Breast epithelium (tissue), 4 donors: ENCODE results near the gene RAET1G. TPM values are rescaled to one million over a fixed set of nuclear protein-coding genes. Genes with fewer than 3 reads are reported as not detected.

Experiments used
- DNase-seq, 2 donors: peaks; one replicate each; pipeline ENCODE4 v3.0.0-alpha.2; 2019; ENCODE audit warnings: low spot score in 2 of 2
- H3K27ac ChIP-seq, 2 donors: fragments of 200-600 bp; sonication (generic) in 1 of 2; one replicate each; pipeline ENCODE4 v1.5.1; 2016 to 2019; ENCODE audit warnings: mild to moderate bottlenecking in 1 of 2
- H3K27me3 ChIP-seq, 2 donors: fragments of 200-600 bp; sonication (generic) in 1 of 2; one replicate each; pipeline versions ENCODE4 v1.5.1 to v1.6.0; 2017 to 2019; ENCODE audit warnings: control low read depth in 1 of 2, mild to moderate bottlenecking in 1 of 2
- H3K36me3 ChIP-seq: fragments of 200-600 bp; one replicate; pipeline ENCODE4 v1.5.1; 2019
- H3K4me1 ChIP-seq, 2 donors: fragments of 200-600 bp; sonication (generic); one replicate each; pipeline ENCODE4 v1.5.1; 2016 to 2019; ENCODE audit warnings: control low read depth in 1 of 2
- H3K4me3 ChIP-seq, 3 donors: fragments of 200-600 bp; sonication (generic); 1 replicate in 2 of 3; 2 replicates in 1 of 3; pipeline ENCODE4 v1.5.1; 2016 to 2019; ENCODE audit warnings: mild to moderate bottlenecking in 3 of 3, moderate library complexity in 2 of 3
- H3K9me3 ChIP-seq, 2 donors: fragments of 200-600 bp; sonication (generic) in 1 of 2; one replicate each; pipeline ENCODE4 v1.5.1; 2016 to 2019; ENCODE audit warnings: control low read depth in 1 of 2
- POLR2A ChIP-seq: fragments of 450-650 bp; IDR thresholded peaks from one replicate; pipeline ENCODE4 v1.6.1; 2016; ENCODE audit warnings: antibody characterized with exemption, mild to moderate bottlenecking, moderate library complexity
- POLR2AphosphoS5 ChIP-seq, 3 donors: sonication (generic); formaldehyde crosslinking; IDR thresholded peaks; one replicate each; pipeline ENCODE4 v1.6.1; 2017; ENCODE audit warnings: antibody characterized with exemption in 3 of 3
- intact Hi-C: fragments of 100-400 bp; cut with DNase I; formaldehyde crosslinking; loops from one replicate; pipeline ENCODE4 v1.15.1; 2023; ENCODE audit warnings: low total_unique reads
- total RNA-seq, 3 donors: library from RNA; depleted of rRNA; stranded (reverse); fragments of >200 nt; gene quantifications; one replicate each; pipeline ENCODE4 v1.1.0, GENCODE V29; 2016
- TF ChIP-seq, protein P1 (sequence below), 3 donors: fragments of 450-650 bp; IDR thresholded peaks; one replicate each; pipeline ENCODE4 v1.5.1; 2016 to 2017; ENCODE audit warnings: antibody characterized with exemption in 3 of 3, mild to moderate bottlenecking in 3 of 3, moderate library complexity in 3 of 3

Gene RAET1G
- total RNA-seq, 3 donors from 2014 or later, result 2.2 TPM; not detected in 2

GRCh38 chr6:149887343-149887742 lies 35.6 kb downstream of the RAET1G start:
- no peaks in the 10 kb centered on the region for H3K9me3 ChIP-seq
- no peak overlapping the region for H3K27ac ChIP-seq
- no peaks in the 10 kb centered on the region for H3K4me1 ChIP-seq
- DNase-seq, result no peak
- TF ChIP-seq POLR2A, result no peak
- TF ChIP-seq, protein P1, sequence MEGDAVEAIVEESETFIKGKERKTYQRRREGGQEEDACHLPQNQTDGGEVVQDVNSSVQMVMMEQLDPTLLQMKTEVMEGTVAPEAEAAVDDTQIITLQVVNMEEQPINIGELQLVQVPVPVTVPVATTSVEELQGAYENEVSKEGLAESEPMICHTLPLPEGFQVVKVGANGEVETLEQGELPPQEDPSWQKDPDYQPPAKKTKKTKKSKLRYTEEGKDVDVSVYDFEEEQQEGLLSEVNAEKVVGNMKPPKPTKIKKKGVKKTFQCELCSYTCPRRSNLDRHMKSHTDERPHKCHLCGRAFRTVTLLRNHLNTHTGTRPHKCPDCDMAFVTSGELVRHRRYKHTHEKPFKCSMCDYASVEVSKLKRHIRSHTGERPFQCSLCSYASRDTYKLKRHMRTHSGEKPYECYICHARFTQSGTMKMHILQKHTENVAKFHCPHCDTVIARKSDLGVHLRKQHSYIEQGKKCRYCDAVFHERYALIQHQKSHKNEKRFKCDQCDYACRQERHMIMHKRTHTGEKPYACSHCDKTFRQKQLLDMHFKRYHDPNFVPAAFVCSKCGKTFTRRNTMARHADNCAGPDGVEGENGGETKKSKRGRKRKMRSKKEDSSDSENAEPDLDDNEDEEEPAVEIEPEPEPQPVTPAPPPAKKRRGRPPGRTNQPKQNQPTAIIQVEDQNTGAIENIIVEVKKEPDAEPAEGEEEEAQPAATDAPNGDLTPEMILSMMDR (IDR thresholded peaks at IDR 0.05), result no peak
- no peak for TF ChIP-seq POLR2AphosphoS5 (IDR thresholded peaks at IDR 0.05)
- intact Hi-C loops, result no loop called here
- no peak overlapping the region for H3K4me3 ChIP-seq
- H3K36me3 ChIP-seq, result no peaks in the 10 kb centered on the region
- no peaks in the 10 kb centered on the region for H3K27me3 ChIP-seq

GRCh38 chr6:149885888-149886287 lies 37.0 kb downstream of the RAET1G start:
- Histone ChIP-seq H3K36me3 (no peaks in the 10 kb centered on the region), H3K27ac (no peak overlapping the region), H3K27me3 (no peaks in the 10 kb centered on the region), H3K4me1 (no peaks in the 10 kb centered on the region), H3K9me3 (no peaks in the 10 kb centered on the region), H3K4me3 (no peak overlapping the region)
- no peak for TF ChIP-seq POLR2A
- TF ChIP-seq, protein P1 (IDR thresholded peaks at IDR 0.05), result no peak
- TF ChIP-seq POLR2AphosphoS5 (IDR thresholded peaks at IDR 0.05), result no peak
- no peak for DNase-seq
- intact Hi-C loops, result no loop called here

DNA sequence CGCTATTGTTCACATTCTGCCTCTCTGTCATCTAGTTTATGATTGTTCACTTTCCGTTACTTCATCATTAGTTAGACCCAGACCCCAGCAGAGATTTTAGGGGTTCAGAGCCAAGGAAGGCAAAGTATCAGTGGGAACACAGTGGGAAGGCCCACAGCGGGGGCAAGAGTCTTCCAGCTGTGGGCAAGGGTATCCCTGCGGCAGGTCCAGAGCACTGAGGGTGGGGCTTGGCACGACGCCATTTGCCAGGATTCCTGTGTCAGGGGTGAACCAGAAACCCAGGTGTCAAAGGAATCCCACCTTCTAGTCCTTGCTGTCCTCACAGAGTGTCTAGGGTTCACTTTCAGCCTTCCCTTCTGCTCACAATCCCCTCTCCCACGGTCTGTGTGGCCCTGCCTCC lies 38.3 kb downstream of the RAET1G start:
- no peaks in the 10 kb centered on the region for H3K9me3 ChIP-seq
- DNase-seq, result no peak
- TF ChIP-seq, protein P1 (IDR thresholded peaks at IDR 0.05), result no peak
- TF ChIP-seq POLR2A, result no peak
- TF ChIP-seq POLR2AphosphoS5 (IDR thresholded peaks at IDR 0.05), result no peak
- H3K4me3 ChIP-seq, result no peak overlapping the region
- intact Hi-C loops, result no loop called here
- H3K36me3 ChIP-seq, result no peaks in the 10 kb centered on the region
- no peak overlapping the region for H3K27ac ChIP-seq
- H3K4me1 ChIP-seq, result no peaks in the 10 kb centered on the region
- H3K27me3 ChIP-seq, result no peaks in the 10 kb centered on the region

- DNase-seq, result no peak
Measured at GRCh38 chr6:149884215-149884614, 38.7 kb downstream of the RAET1G start.

GRCh38 chr6:149881860-149882259 lies 41.1 kb downstream of the RAET1G start:
- intact Hi-C loops, result no loop called here
- H3K27me3 ChIP-seq, result no peaks in the 10 kb centered on the region
- H3K9me3 ChIP-seq, result no peaks in the 10 kb centered on the region
- H3K4me1 ChIP-seq, result no peaks in the 10 kb centered on the region
- H3K4me3 ChIP-seq, result no peak overlapping the region
- H3K36me3 ChIP-seq, result no peaks in the 10 kb centered on the region
- no peak for TF ChIP-seq POLR2AphosphoS5 (IDR thresholded peaks at IDR 0.05)
- no peak for DNase-seq
- H3K27ac ChIP-seq, result no peak overlapping the region

More at GRCh38 chr6:149884215-149884614, 38.7 kb downstream of the RAET1G start:
- H3K36me3 ChIP-seq, result no peaks in the 10 kb centered on the region
- TF ChIP-seq POLR2A (no peak), POLR2AphosphoS5 (IDR thresholded peaks at IDR 0.05) (no peak)
- TF ChIP-seq, protein P1 (IDR thresholded peaks at IDR 0.05), result no peak
- no peaks in the 10 kb centered on the region for H3K27me3 ChIP-seq
- no peaks in the 10 kb centered on the region for H3K4me1 ChIP-seq
- H3K27ac ChIP-seq, result no peak overlapping the region
- no peak overlapping the region for H3K4me3 ChIP-seq
- intact Hi-C loops, result no loop called here
- H3K9me3 ChIP-seq, result no peaks in the 10 kb centered on the region
